HG02973 (cell line): ENCODE results near the gene YWHAE.
"Not testable (repeated sequence)": the region's sequence is repeated elsewhere in the genome, so short reads cannot be mapped to it uniquely, and the experiment has no call there.

ENCODE experiments used
- ATAC-seq: cut with Tn5 transposase; IDR thresholded peaks from one replicate; pipeline ENCODE4 v1.9.1; 2021; ENCODE audit warnings: moderate library complexity; ENCODE audit not compliant: unreplicated experiment

The YWHAE gene

GRCh38 chr17:1413281-1413791 is 13.3 kb upstream of the YWHAE start:
- ATAC-seq: no peak

- no peak for ATAC-seq
Observed at GRCh38 chr17:1412185-1413110, 12.4 kb upstream of the YWHAE start.

- no peak for ATAC-seq
Observed at GRCh38 chr17:1402262-1402586, 2.2 kb upstream of the YWHAE start.

- ATAC-seq: no peak
Observed at GRCh38 chr17:1398931-1399678, 917 bp downstream of the YWHAE start.

- ATAC-seq: no peak
Observed at GRCh38 chr17:1398028-1398427, 2.0 kb downstream of the YWHAE start.

- ATAC-seq: not testable (repeated sequence)
Observed at GRCh38 chr17:1395876-1396665, 4.0 kb downstream of the YWHAE start.

GRCh38 chr17:1391577-1391976 is 8.4 kb downstream of the YWHAE start:
- no peak for ATAC-seq

- no peak for ATAC-seq
Observed at GRCh38 chr17:1390432-1391367, 9.3 kb downstream of the YWHAE start.

- ATAC-seq: not testable (repeated sequence)
Observed at GRCh38 chr17:1387490-1388227, 12.4 kb downstream of the YWHAE start.

- not testable (repeated sequence) for ATAC-seq
Observed at GRCh38 chr17:1386675-1387190, 13.3 kb downstream of the YWHAE start.

GRCh38 chr17:1386265-1386664 is 13.8 kb downstream of the YWHAE start:
- no peak for ATAC-seq

GRCh38 chr17:1385861-1386260 is 14.2 kb downstream of the YWHAE start:
- no peak for ATAC-seq

GRCh38 chr17:1384905-1385435 is 15.1 kb downstream of the YWHAE start:
- no peak for ATAC-seq

- no peak for ATAC-seq
Observed at GRCh38 chr17:1379930-1380313, 20.1 kb downstream of the YWHAE start.

- ATAC-seq: no peak
Observed at GRCh38 chr17:1379208-1379929, 20.7 kb downstream of the YWHAE start.

GRCh38 chr17:1378476-1378860 is 21.6 kb downstream of the YWHAE start:
- not testable (repeated sequence) for ATAC-seq

- ATAC-seq: no peak
Observed at GRCh38 chr17:1377334-1377733, 22.7 kb downstream of the YWHAE start.

GRCh38 chr17:1376061-1376460 is 24.0 kb downstream of the YWHAE start:
- no peak for ATAC-seq
